Spleen (tissue), 11 donors: ENCODE results near the gene TTC28. TPM values are rescaled to one million over a fixed set of nuclear protein-coding genes. Genes with fewer than 3 reads are reported as not detected.

Experiments
- DNase-seq: peaks from one replicate; pipeline ENCODE4 v3.0.0-alpha.2; 2020
- H3K27ac ChIP-seq, 8 donors: fragments of 200-600 bp; sonication (generic) in 7 of 8; 1 replicate in 4 of 8; 2 replicates in 4 of 8; pipeline versions ENCODE4 v1.5.0 to v1.8.0; 2016 to 2021; ENCODE audit warnings: inconsistent platforms in 4 of 8, mild to moderate bottlenecking in 4 of 8, moderate library complexity in 1 of 8
- H3K27me3 ChIP-seq, 7 donors: fragments of 200-600 bp; sonication (generic) in 6 of 7; replicated peaks in 1 of 7; 1 replicate in 4 of 7; 2 replicates in 3 of 7; pipeline versions ENCODE4 v1.5.0 to v1.8.0; 2016 to 2021; ENCODE audit warnings: inconsistent platforms in 3 of 7, mild to moderate bottlenecking in 1 of 7
- H3K36me3 ChIP-seq, 6 donors: fragments of 200-600 bp; sonication (generic) in 5 of 6; 1 replicate in 4 of 6; 2 replicates in 2 of 6; pipeline versions ENCODE4 v1.5.0 to v1.8.0; 2016 to 2021; ENCODE audit warnings: inconsistent platforms in 2 of 6
- H3K4me1 ChIP-seq, 6 donors: fragments of 200-600 bp; sonication (generic) in 5 of 6; 1 replicate in 3 of 6; 2 replicates in 3 of 6; pipeline versions ENCODE4 v1.5.0 to v1.8.0; 2016 to 2021; ENCODE audit warnings: inconsistent platforms in 3 of 6
- H3K4me3 ChIP-seq, 8 donors: fragments of 200-600 bp; sonication (generic) in 7 of 8; 1 replicate in 4 of 8; 2 replicates in 4 of 8; pipeline versions ENCODE4 v1.5.0 to v1.8.0; 2016 to 2021; ENCODE audit warnings: inconsistent platforms in 4 of 8, mild to moderate bottlenecking in 4 of 8, moderate library complexity in 2 of 8
- H3K9me3 ChIP-seq, 8 donors: fragments of 200-600 bp; sonication (generic) in 7 of 8; 1 replicate in 4 of 8; 2 replicates in 4 of 8; pipeline versions ENCODE4 v1.5.0 to v1.8.0; 2016 to 2021; ENCODE audit warnings: inconsistent platforms in 4 of 8
- POLR2A ChIP-seq, 3 donors: fragments of 450-650 bp; IDR thresholded peaks; one replicate each; pipeline ENCODE4 v1.5.1; 2017; ENCODE audit warnings: antibody characterized with exemption in 3 of 3, mild to moderate bottlenecking in 1 of 3
- POLR2AphosphoS5 ChIP-seq, 3 donors: sonication (generic); formaldehyde crosslinking; IDR thresholded peaks; one replicate each; pipeline ENCODE4 v1.5.1; 2017; ENCODE audit warnings: antibody characterized with exemption in 3 of 3
- WGBS, 5 donors: extraction: QIAGEN DNeasy Blood & Tissue Kit in 3 of 5; methylation state at CpG; one replicate each; pipeline versions ENCODE4 v1.1.5 to v1.1.7; 2013 to 2018; 5-methylcytosine and 5-hydroxymethylcytosine counted together
- intact Hi-C: fragments of 100-400 bp; cut with DNase I; formaldehyde crosslinking; loops from one replicate; pipeline ENCODE4 v1.15.0; 2023; ENCODE audit warnings: low total_unique reads
- polyA plus RNA-seq, 3 donors: library from polyadenylated mRNA; stranded (reverse); fragments of 200-250 nt; gene quantifications; one replicate each; pipeline ENCODE4 v1.2.1, GENCODE V29; 2013
- total RNA-seq, 7 donors: library from RNA; depleted of rRNA in 3 of 7; stranded (reverse); fragments of >200 nt in 3 of 7; fragmentation: NEBNext Ultra II Directional in 4 of 7; extraction: Animal tissue kit (Norgen Biotek cat#: 25700) in 4 of 7; gene quantifications; one replicate each; pipeline versions ENCODE4 v1.1.0 to v1.2.1, GENCODE V29; 2016 to 2021
- TF ChIP-seq, protein P1 (sequence below), 11 experiments: fragments of 200-600 bp in 7 of 11; fragments of 450-650 bp in 4 of 11; sonication (generic) in 4 of 11; IDR thresholded peaks in 8 of 11; conservative IDR thresholded peaks in 3 of 11; 1 replicate in 7 of 11; 2 replicates in 4 of 11; pipeline versions ENCODE4 v1.4.0 to v1.8.0; 2016 to 2021; ENCODE audit warnings: antibody characterized with exemption in 11 of 11, inconsistent platforms in 4 of 11, mild to moderate bottlenecking in 1 of 11
- donor health status: healthy with polysubstance abuse.
- donor health status: DM: no; HTN: no; CAD: no; lungs with moderate emphysema.
- donor health status: DM: no; HTN: no; CAD: no.
- donor health status: Bipolar disorder and iron deficiency.
- donor health status: healthy.
- donor health status: DM: no; HTN: no; CAD: no.
- donor health status: DM: yes; HTN: yes; CAD: no.

Gene TTC28
- total and polyA plus RNA-seq, 10 donors, result 0.62 to 69.0 (median 33.5) TPM

DNA sequence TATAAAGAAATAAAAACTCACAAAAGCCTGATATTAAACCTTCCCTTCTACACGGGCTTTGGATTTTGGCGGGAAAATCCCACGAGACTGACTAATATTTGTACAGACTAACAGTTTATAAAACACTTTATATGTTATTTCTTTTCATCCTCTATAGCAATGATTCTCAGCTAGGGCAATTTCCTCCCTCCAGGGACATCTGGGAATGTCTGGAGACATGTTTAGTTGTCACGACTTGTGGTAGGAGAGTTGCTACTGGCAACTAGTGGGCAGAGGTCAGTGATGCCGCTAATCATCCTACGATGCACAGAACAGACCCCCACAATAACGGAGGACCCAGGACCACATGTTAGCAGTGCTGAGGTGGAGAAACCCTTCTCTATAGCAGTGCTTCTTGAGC, 455.8 kb downstream of the TTC28 start:
- no peak for DNase-seq
- 69 to 77% (median 75%) methylated on average over 7 of the region's 7 CpGs for WGBS, 5 donors
- intact Hi-C loops, result no loop called here
- TF ChIP-seq, protein P1, sequence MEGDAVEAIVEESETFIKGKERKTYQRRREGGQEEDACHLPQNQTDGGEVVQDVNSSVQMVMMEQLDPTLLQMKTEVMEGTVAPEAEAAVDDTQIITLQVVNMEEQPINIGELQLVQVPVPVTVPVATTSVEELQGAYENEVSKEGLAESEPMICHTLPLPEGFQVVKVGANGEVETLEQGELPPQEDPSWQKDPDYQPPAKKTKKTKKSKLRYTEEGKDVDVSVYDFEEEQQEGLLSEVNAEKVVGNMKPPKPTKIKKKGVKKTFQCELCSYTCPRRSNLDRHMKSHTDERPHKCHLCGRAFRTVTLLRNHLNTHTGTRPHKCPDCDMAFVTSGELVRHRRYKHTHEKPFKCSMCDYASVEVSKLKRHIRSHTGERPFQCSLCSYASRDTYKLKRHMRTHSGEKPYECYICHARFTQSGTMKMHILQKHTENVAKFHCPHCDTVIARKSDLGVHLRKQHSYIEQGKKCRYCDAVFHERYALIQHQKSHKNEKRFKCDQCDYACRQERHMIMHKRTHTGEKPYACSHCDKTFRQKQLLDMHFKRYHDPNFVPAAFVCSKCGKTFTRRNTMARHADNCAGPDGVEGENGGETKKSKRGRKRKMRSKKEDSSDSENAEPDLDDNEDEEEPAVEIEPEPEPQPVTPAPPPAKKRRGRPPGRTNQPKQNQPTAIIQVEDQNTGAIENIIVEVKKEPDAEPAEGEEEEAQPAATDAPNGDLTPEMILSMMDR (IDR thresholded peaks at IDR 0.05 in 8 of 11, conservative IDR thresholded peaks at IDR 0.05 in 3 of 11), result no peak
- TF ChIP-seq POLR2A (IDR thresholded peaks at IDR 0.05) (no peak), POLR2AphosphoS5 (IDR thresholded peaks at IDR 0.05) (no peak)
- no peaks in the 10 kb centered on the region for H3K36me3 ChIP-seq
- H3K27me3 ChIP-seq, result no peaks in the 10 kb centered on the region
- H3K9me3 ChIP-seq, result no peaks in the 10 kb centered on the region
- no peak overlapping the region for H3K27ac ChIP-seq
- H3K4me1 ChIP-seq, result no peaks in the 10 kb centered on the region
- no peak overlapping the region for H3K4me3 ChIP-seq

DNA sequence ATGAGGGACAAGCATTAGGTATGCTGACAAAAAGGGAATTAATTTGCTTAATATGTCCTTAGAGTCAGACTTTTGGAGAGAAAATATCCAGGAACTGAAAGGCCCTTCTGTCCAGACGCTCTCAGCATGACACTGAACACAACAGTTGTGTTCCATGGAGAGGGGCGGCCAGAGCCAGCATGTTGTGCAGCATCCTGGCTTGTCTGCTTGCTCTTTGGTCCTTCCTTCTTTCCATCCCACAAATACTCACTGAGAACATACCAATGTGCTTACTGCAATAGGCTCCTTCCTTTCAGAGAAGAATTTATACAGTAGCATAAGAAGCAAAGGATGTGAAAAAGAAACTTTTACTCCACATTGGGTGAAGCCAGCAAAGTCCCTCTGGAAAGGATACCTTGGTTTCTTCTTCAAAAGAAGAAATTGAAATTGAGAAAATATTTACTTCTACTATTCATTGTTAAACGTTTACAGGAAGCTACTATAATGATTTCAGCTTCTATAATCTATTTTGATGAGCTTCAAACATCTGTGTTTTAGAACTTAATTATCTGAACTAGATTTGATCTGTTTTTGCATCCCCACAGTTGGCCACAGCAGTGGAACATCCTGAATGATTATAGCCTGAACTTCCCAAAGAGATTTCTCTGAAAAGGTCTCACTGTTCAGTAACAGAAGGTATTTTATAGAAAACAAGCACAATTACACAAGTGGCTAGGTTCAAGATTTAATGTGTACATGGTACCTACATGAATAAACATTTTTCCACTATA, 456.5 kb downstream of the TTC28 start:
- Histone ChIP-seq H3K27me3 (no peaks in the 10 kb centered on the region), H3K4me3 (no peak overlapping the region), H3K27ac (no peak overlapping the region), H3K9me3 (no peaks in the 10 kb centered on the region), H3K4me1 (no peaks in the 10 kb centered on the region), H3K36me3 (no peaks in the 10 kb centered on the region)
- TF ChIP-seq POLR2A (IDR thresholded peaks at IDR 0.05) (no peak), POLR2AphosphoS5 (IDR thresholded peaks at IDR 0.05) (no peak)
- TF ChIP-seq, protein P1 (IDR thresholded peaks at IDR 0.05 in 8 of 11, conservative IDR thresholded peaks at IDR 0.05 in 3 of 11), result no peak
- DNase-seq, result no peak
- WGBS, 5 donors, result 68 to 80% (median 77%) methylated on average over 3 of the region's 3 CpGs
- intact Hi-C loops, result no loop called here

DNA sequence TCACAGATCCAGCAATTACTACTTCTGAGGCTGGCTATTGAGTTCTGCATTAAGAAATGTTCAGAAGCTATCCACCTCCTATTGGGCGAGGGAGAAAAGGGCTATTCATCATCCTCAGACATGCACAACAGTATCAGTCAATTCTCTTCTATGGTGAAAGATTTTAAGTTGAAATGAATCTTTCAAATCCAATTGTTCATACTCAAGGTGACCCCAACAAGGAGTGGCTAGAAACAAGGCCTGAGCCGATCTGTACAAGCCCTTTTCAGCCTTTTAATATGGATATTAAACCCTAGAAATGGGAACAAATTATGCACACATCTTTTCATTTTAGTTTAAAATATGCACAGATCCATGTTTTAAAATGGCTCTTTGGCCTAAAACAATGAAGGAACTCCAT, 457.1 kb downstream of the TTC28 start:
- Histone ChIP-seq H3K36me3 (no peaks in the 10 kb centered on the region), H3K4me1 (no peaks in the 10 kb centered on the region), H3K27ac (no peak overlapping the region), H3K27me3 (no peaks in the 10 kb centered on the region), H3K4me3 (no peak overlapping the region), H3K9me3 (no peaks in the 10 kb centered on the region)
- intact Hi-C loops, result no loop called here
- TF ChIP-seq, protein P1 (IDR thresholded peaks at IDR 0.05 in 8 of 11, conservative IDR thresholded peaks at IDR 0.05 in 3 of 11), result no peak
- TF ChIP-seq POLR2AphosphoS5 (IDR thresholded peaks at IDR 0.05) (no peak), POLR2A (IDR thresholded peaks at IDR 0.05) (no peak)
- DNase-seq, result no peak
- WGBS, 5 donors, result 86 to 97% (median 92%) methylated on average over 2 of the region's 2 CpGs

DNA sequence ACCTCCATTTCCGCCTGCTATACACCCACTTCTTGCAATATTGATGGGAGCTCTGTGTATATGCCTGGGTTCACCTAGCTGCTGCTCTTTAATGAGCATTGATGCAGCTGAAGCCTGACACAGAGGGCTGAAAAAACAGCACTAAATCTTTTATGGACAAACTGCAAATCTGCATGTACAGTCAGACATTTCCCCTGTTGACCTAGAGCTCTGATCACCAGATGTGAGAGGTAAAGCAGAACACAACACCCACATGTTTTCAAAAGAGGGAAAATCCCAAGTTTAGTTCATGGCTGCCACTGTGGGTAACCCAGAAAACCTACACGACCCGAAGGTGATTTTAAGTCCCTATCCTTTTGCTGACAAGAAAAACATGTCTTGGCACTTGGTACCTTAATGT, 457.6 kb downstream of the TTC28 start:
- DNase-seq, result no peak

More for the DNA sequence above, 457.6 kb downstream of the TTC28 start:
- Histone ChIP-seq H3K4me1 (no peaks in the 10 kb centered on the region), H3K27me3 (no peaks in the 10 kb centered on the region), H3K36me3 (no peaks in the 10 kb centered on the region), H3K9me3 (no peaks in the 10 kb centered on the region), H3K27ac (no peak overlapping the region), H3K4me3 (no peak overlapping the region)
- TF ChIP-seq, protein P1 (IDR thresholded peaks at IDR 0.05 in 8 of 11, conservative IDR thresholded peaks at IDR 0.05 in 3 of 11), result no peak
- no peak for TF ChIP-seq POLR2A (IDR thresholded peaks at IDR 0.05)
- TF ChIP-seq POLR2AphosphoS5 (IDR thresholded peaks at IDR 0.05), result no peak
- intact Hi-C loops, result no loop called here
- WGBS, 5 donors, result 61 to 83% (median 75%) methylated on average over 3 of the region's 3 CpGs
